Smooth muscle cell (in vitro differentiated cells): ENCODE data around the gene SYNPO2L. TPM values are rescaled to one million over a fixed set of nuclear protein-coding genes. Genes with fewer than 3 reads are reported as not detected.
"Not testable (repeated sequence)": the region's sequence is repeated elsewhere in the genome, so short reads cannot be mapped to it uniquely, and the experiment has no call there.

Experiments
- DNase-seq: peaks from one replicate; lab custom pipeline; 2025; ENCODE audit not compliant: unreplicated experiment; lab: John Stamatoyannopoulos, UW
- H2AFZ ChIP-seq: fragments of 200-600 bp; sonication (generic); 2 replicates; pipeline ENCODE4 v1.6.0; 2016; ENCODE audit warnings: antibody characterized with exemption, low read depth, mild to moderate bottlenecking
- H3F3A ChIP-seq: fragments of 200-600 bp; sonication (generic); 2 replicates; pipeline ENCODE4 v1.6.0; 2017; ENCODE audit warnings: antibody characterized with exemption, low read depth
- H3K27ac ChIP-seq: fragments of 200-600 bp; sonication (generic); 2 replicates; pipeline ENCODE4 v1.5.1; 2016; ENCODE audit warnings: low read depth, mild to moderate bottlenecking
- H3K27me3 ChIP-seq: fragments of 200-600 bp; sonication (generic); 2 replicates; pipeline ENCODE4 v1.6.1; 2016; ENCODE audit warnings: low read depth, mild to moderate bottlenecking
- H3K36me3 ChIP-seq: fragments of 200-600 bp; sonication (generic); 2 replicates; pipeline ENCODE4 v1.5.1; 2016; ENCODE audit warnings: low read depth
- H3K4me1 ChIP-seq: fragments of 200-600 bp; sonication (generic); 2 replicates; pipeline ENCODE4 v1.5.1; 2016; ENCODE audit warnings: low read depth
- H3K4me2 ChIP-seq: fragments of 200-600 bp; sonication (generic); 2 replicates; pipeline ENCODE4 v1.6.0; 2016; ENCODE audit warnings: mild to moderate bottlenecking
- H3K4me3 ChIP-seq: fragments of 200-600 bp; sonication (generic); 2 replicates; pipeline ENCODE4 v1.5.1; 2016; ENCODE audit warnings: mild to moderate bottlenecking
- H3K79me2 ChIP-seq: fragments of 200-600 bp; sonication (generic); 2 replicates; pipeline ENCODE4 v1.6.0; 2016; ENCODE audit warnings: low read depth, mild to moderate bottlenecking
- H3K9ac ChIP-seq: fragments of 200-600 bp; sonication (generic); 2 replicates; pipeline ENCODE4 v1.6.0; 2016; ENCODE audit warnings: low read depth
- H3K9me3 ChIP-seq: fragments of 200-600 bp; sonication (generic); replicated peaks from 2 replicates; pipeline ENCODE4 v1.5.1; 2016; ENCODE audit warnings: low read depth
- H4K20me1 ChIP-seq: fragments of 200-600 bp; sonication (generic); 2 replicates; pipeline ENCODE4 v1.6.0; 2016; ENCODE audit warnings: low read depth
- CTCF ChIP-seq: fragments of 200-600 bp; sonication (generic); IDR thresholded peaks from 2 replicates; pipeline ENCODE4 v1.5.1; 2017; ENCODE audit warnings: borderline replicate concordance, mild to moderate bottlenecking, antibody characterized with exemption; ENCODE audit not compliant: insufficient read depth, poor library complexity, severe bottlenecking
- WGBS: methylation state at CpG from one replicate; pipeline ENCODE4 v1.1.7; 2016; ENCODE audit warnings: low lambda C conversion rate; 5-methylcytosine and 5-hydroxymethylcytosine counted together
- polyA plus RNA-seq: library from polyadenylated mRNA; unstranded; fragments of >200 nt; fragmentation: Nextera tagmentation; extraction: Ambion mirVana; gene quantifications from 2 replicates; pipeline ENCODE4 v1.2.1, GENCODE V29; 2016
- total RNA-seq: library from RNA; depleted of rRNA; stranded (reverse); fragments of >200 nt; gene quantifications from 2 replicates; pipeline ENCODE4 v1.2.3, GENCODE V29; 2014

SYNPO2L gene, protein sequence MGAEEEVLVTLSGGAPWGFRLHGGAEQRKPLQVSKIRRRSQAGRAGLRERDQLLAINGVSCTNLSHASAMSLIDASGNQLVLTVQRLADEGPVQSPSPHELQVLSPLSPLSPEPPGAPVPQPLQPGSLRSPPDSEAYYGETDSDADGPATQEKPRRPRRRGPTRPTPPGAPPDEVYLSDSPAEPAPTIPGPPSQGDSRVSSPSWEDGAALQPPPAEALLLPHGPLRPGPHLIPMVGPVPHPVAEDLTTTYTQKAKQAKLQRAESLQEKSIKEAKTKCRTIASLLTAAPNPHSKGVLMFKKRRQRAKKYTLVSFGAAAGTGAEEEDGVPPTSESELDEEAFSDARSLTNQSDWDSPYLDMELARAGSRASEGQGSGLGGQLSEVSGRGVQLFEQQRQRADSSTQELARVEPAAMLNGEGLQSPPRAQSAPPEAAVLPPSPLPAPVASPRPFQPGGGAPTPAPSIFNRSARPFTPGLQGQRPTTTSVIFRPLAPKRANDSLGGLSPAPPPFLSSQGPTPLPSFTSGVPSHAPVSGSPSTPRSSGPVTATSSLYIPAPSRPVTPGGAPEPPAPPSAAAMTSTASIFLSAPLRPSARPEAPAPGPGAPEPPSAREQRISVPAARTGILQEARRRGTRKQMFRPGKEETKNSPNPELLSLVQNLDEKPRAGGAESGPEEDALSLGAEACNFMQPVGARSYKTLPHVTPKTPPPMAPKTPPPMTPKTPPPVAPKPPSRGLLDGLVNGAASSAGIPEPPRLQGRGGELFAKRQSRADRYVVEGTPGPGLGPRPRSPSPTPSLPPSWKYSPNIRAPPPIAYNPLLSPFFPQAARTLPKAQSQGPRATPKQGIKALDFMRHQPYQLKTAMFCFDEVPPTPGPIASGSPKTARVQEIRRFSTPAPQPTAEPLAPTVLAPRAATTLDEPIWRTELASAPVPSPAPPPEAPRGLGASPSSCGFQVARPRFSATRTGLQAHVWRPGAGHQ
- total RNA-seq (not detected in 2 replicates), polyA plus RNA-seq (0.18 and 0.25 TPM in 2 replicates)

DNA sequence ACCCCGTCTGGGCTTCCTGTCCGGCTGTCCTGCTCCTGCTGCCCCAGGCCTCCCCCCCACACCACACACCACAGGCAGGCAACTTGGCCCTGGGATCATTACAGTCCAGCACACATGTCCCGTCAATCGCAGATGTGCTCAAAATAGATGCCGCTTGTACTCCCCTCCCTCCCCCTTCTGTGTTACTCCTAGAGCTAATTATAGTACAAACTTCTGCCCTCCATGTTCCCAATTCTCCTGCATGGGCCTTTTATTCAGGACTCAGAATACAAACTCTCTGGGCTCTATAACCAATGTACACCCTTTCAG, at the start of gene SYNPO2L:
SYNPO2L (minus strand) TSS at position 40 of the 309 bp plus-strand sequence. CDS start 107 bp downstream, outside the sequence.
- no peak within 1 kb of the TSS for H2AFZ ChIP-seq
- no peak within 1 kb of the TSS for H3K9ac ChIP-seq
- no peak for DNase-seq

DNA sequence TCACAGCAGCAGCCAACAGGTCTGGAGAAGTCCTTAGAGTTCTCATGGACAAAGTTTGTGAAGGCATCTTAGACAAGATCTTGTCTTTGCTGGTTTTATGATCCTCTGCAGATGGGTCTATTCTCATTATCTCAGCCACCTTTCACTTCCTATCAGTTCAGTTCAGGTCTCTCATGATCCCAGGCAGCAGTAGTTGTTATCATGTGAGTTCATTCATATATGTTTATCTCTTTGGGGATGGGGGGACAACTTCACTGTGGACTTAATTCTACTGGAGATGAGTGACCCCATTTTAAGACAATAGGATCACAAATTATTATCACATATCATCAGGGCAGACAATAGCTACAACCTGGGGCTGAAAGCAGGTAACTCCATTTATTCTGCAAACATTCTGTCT, 48.1 kb upstream of the SYNPO2L start:
- not testable (repeated sequence) for H4K20me1 ChIP-seq, H3F3A ChIP-seq, H3K79me2 ChIP-seq, H3K9me3 ChIP-seq, H3K4me2 ChIP-seq, H3K27me3 ChIP-seq, H2AFZ ChIP-seq, H3K36me3 ChIP-seq, DNase-seq, H3K4me3 ChIP-seq, H3K4me1 ChIP-seq, H3K27ac ChIP-seq, H3K9ac ChIP-seq

More for the DNA sequence above, at the start of gene SYNPO2L:
- Histone ChIP-seq H3K4me2 (no peak within 1 kb of the TSS), H3K36me3 (no peaks in the 10 kb centered on the region), H4K20me1 (no peaks in the 10 kb centered on the region), H3K79me2 (no peaks in the 10 kb centered on the region), H3K4me1 (no peaks in the 10 kb centered on the region), H3K27ac (no peak within 1 kb of the TSS), H3K9me3 (no peaks in the 10 kb centered on the region), H3K4me3 (no peak within 1 kb of the TSS), H3F3A (no peaks in the 10 kb centered on the region), H3K27me3 (no peaks in the 10 kb centered on the region)
- 84% methylated on average over 5 of the region's 5 CpGs for WGBS
- no peak for TF ChIP-seq CTCF

DNA sequence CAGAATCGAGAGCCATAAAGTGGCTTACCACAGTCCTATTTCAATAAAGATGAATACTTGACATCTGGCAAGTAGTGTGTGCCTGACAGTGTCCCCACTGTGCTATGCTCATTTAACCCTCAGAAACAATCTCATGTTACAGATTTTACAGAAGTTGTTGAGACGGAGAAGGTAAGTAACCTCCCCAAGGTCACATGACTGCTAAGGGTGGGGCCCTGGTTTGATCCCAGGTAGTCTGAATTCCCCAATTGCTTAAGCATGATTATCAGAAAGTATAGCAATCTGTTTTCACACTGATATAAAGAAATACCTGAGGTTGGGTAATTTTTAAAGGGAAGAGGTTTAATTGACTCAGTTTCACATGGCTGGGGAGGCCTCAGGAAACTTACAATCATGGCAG, 43.0 kb upstream of the SYNPO2L start:
- not testable (repeated sequence) for H3K9me3 ChIP-seq, H3K36me3 ChIP-seq, H3K9ac ChIP-seq, H3F3A ChIP-seq, H3K4me2 ChIP-seq, DNase-seq, H2AFZ ChIP-seq, H3K4me1 ChIP-seq, H3K27me3 ChIP-seq, H3K79me2 ChIP-seq, H3K27ac ChIP-seq, H4K20me1 ChIP-seq, H3K4me3 ChIP-seq
- 95% methylated on average over 2 of the region's 2 CpGs for WGBS

DNA sequence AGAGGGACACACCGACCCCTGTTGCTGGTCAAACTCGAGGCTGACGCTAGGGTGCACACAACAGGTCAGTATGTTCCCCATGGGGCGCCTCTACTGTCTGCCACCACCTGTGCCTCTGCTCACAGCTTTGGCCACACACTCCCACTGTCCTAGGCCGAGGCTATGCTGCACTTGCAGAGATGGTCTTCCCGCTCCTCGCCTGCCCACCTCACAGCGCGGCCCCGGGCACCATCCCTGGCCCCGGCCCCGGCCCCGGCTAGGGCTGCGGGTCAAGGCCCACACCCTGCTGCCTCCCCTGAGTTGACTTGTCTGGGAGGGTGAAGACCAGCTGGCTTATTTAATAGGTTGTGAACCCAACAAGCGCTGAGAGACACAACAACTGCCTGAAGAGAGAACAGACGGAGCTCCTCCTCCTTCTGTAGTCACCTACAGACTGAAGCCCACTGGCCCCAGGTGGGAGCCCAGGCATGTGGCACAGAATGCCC, 41.9 kb upstream of the SYNPO2L start, which contains the start of gene AGAP5:
AGAP5 (minus strand) TSS at position 435 of the 485 bp plus-strand sequence; CDS start at position 81, 354 bp downstream.
- 96% methylated on average over 16 of the region's 16 CpGs for WGBS
- H3K4me3 ChIP-seq, H3K4me1 ChIP-seq, H4K20me1 ChIP-seq, H3K27me3 ChIP-seq, H3K9me3 ChIP-seq, DNase-seq, H3K4me2 ChIP-seq, H3K36me3 ChIP-seq, H2AFZ ChIP-seq, H3F3A ChIP-seq, H3K9ac ChIP-seq, H3K27ac ChIP-seq, H3K79me2 ChIP-seq: not testable (repeated sequence)

- not testable (repeated sequence) for H4K20me1 ChIP-seq, DNase-seq, H3K4me2 ChIP-seq
Observed at GRCh38 chr10:73695302-73695701, 39.5 kb upstream of the SYNPO2L start.

DNA sequence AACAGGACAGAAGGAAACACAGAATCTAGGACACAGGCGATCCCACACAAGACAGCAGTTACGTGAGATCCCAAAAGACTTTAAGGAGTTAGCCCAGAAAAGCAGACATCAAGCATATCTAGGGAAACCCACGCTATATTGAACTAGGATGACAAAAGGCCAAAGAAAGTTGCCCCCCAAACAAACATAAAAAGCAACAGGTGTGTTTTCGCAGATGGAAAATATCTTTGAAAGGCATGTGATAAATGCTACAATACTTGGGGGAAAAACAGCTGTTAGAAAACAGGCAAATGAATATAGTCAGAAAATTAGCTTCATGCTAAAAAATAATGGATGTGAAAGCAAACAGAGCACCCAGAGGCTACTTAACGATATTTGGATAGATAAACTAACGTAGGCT, 34.9 kb upstream of the SYNPO2L start:
- not testable (repeated sequence) for H3K79me2 ChIP-seq, H4K20me1 ChIP-seq, H3K4me3 ChIP-seq, H3K27ac ChIP-seq, H3K27me3 ChIP-seq, H3K4me1 ChIP-seq, H3K9me3 ChIP-seq, H3K36me3 ChIP-seq, H3K4me2 ChIP-seq, H3F3A ChIP-seq, H2AFZ ChIP-seq, DNase-seq, H3K9ac ChIP-seq
- WGBS = 97% methylated on average over 6 of the region's 6 CpGs

More at GRCh38 chr10:73695302-73695701, 39.5 kb upstream of the SYNPO2L start:
- not testable (repeated sequence) for H3F3A ChIP-seq, H3K9ac ChIP-seq, H3K27me3 ChIP-seq, H3K4me3 ChIP-seq, H3K9me3 ChIP-seq, H3K79me2 ChIP-seq, H3K27ac ChIP-seq, H3K36me3 ChIP-seq, H3K4me1 ChIP-seq, H2AFZ ChIP-seq

DNA sequence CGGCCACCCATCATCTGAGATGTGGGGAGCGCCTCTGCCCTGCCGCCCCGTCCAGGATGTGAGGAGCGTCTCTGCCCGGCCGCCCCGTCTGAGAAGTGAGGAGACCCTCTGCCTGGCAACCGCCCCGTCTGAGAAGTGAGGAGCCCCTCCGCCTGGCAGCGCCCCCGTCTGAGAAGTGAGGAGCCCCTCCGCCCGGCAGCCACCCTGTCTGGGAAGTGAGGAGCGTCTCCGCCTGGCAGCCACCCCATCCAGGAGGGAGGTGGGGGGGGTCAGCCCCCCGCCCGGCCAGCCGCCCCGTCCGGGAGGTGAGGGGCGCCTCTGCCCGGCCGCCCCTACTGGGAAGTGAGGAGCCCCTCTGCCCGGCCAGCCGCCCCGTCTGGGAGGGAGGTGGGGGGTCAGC, 33.8 kb upstream of the SYNPO2L start:
- H3K9me3 ChIP-seq, H4K20me1 ChIP-seq, H3K4me3 ChIP-seq, H3K27me3 ChIP-seq, H3K4me1 ChIP-seq, H2AFZ ChIP-seq, H3F3A ChIP-seq, H3K36me3 ChIP-seq, H3K9ac ChIP-seq, H3K4me2 ChIP-seq, H3K27ac ChIP-seq, H3K79me2 ChIP-seq, DNase-seq: not testable (repeated sequence)
- 100% methylated on average over 5 of the region's 28 CpGs for WGBS
